Measurements from ENCODE around the gene TBC1D10B.
"Not testable (repeated sequence)": the region's sequence is repeated elsewhere in the genome, so short reads cannot be mapped to it uniquely, and the experiment has no call there.

The TBC1D10B gene

DNA sequence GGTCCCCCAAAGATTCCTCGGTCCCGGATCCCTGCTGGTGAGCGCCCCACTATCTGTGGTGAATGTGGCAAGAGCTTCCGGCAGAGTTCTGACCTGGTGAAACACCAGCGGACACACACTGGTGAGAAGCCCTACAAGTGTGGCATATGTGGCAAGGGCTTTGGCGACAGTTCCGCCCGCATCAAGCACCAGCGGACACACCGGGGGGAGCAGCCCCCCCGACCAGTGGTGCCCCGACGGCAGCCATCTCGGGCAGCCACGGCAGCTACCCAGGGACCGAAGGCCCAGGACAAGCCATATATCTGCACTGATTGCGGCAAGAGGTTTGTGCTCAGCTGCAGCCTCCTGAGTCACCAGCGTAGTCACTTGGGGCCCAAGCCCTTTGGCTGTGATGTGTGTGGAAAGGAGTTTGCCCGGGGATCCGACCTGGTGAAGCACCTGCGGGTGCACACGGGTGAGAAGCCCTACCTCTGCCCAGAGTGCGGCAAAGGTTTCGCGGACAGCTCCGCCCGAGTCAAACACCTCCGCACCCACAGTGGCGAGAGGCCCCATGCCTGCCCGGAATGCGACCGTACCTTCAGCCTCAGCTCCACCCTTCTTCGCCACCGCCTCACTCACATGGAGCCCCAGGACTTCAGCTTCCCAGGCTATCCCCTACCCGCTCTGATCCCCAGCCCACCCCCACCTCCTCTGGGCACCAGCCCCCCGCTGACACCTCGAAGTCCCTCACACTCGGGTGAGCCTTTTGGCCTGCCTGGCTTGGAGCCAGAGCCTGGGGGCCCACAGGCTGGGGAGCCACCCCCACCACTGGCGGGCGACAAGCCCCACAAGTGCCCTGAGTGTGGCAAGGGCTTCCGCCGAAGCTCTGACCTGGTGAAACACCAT lies 27.7 kb upstream of the TBC1D10B start:
- no peak for DNase-seq (ENCODE audit: low read depth)

DNA sequence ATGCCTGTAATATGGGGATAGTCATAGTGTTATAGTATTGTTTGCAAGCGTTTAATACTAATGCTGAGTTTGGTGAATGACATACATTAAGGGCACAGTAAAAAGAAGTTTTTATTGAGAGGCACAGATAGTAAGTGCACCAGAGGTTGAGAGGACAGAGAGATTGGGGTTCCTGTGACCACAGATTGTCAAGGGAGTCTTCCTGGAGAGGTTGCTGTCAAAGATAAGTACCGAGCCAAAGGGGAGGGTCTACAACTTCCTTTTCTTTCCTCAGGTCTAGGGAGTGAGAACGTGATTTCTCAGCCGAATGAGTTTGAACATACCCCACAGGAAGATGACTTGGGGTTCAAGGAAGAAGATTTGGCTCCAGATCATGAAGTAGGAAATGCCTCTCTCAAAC lies 26.8 kb upstream of the TBC1D10B start:
- DNase-seq (ENCODE audit: low read depth): no peak

DNA sequence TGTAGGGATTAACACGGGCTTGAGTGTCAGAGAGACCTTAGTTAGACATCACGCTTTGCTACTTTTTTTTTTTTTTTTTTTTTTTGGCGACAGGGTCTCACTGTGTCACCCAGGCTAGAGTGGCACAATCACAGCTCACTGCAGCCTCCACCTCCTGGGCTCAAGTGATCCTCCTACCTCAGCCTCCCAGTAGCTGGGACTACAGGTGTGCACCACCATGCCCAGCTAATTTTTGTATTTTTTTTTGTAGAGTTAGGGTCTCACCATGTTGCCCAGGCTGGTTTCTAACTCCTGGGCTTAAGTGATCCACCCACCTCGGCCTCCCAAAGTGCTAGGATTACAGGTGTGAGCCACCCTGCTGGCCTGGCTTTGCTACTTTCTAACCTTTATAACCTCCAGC lies 26.3 kb upstream of the TBC1D10B start:
- DNase-seq (ENCODE audit: low read depth): not testable (repeated sequence)

DNA sequence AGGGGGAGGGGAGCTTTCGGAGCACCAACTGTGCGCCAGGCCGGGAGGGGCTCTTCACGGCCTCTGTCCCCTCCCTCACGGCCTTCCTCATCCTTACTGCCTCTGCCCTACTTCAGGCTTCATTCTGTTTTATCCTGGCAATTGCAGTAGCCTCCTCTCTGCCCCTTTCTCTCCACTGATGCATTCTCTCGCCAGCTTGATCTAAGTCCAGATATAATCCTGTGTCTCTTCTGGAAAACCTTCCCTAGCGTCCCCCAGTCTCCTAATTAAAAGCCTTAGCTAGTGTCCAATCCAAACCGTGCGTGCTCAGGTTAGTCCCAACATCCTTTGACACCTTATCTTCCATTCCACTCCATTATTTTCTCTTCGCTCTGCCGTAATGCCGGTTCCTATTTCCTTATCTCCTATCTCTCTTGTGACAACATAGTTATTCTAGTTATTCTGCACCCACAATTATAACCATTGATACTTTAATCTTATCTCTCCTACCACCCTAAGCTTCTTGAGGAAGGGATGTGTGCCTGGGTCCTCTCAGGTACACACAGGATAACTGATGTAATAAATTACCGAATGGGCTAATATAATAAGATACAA lies 25.8 kb upstream of the TBC1D10B start:
- no peak for DNase-seq (ENCODE audit: low read depth)

DNA sequence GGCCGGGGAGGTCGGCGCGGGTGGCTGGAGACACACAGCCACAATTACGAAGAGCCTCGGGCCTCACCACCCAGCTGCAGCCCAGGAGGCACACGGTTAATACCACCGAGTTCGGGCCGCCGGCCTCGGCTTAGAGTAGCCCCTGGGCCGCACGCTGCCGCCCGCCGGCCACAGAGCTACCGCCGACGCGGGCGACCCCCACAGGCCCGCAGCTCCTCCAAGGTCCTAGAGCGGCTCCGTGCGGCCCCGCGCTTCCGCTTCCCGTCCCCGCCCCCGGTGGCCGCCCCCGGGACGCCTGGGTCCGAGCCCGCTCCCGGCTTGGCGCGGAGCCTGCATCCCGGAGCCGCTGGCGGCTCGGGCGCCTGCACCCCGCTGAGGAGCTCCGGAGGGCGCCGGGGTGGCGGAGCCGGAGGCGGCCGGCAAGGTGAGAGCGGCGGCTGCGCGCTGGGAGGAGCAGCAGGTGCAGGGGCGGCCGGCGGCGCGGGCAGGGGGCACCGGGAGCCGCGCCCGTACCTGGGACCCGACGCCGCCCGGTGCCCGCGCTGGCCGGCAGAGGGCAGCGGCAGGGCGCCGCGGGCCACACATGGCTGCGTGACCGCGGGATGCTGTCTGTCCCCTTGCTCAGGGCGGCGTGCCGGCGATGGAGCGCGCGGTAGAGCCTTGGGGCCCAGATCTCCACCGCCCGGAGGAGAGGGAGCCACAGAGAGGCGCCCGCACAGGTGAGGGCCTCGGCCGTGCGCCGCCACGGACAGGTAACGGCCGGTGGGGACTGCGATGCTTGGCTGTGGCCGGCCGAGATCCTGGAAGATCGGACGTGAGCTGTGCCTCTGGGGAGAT lies 25.1 kb upstream of the TBC1D10B start, which contains the start of gene ZNF48:
TSS of gene ZNF48 (plus strand) at position 266 of the 837 bp plus-strand sequence. CDS start at position 641, 375 bp downstream.
- no peak for DNase-seq (ENCODE audit: low read depth)

DNA sequence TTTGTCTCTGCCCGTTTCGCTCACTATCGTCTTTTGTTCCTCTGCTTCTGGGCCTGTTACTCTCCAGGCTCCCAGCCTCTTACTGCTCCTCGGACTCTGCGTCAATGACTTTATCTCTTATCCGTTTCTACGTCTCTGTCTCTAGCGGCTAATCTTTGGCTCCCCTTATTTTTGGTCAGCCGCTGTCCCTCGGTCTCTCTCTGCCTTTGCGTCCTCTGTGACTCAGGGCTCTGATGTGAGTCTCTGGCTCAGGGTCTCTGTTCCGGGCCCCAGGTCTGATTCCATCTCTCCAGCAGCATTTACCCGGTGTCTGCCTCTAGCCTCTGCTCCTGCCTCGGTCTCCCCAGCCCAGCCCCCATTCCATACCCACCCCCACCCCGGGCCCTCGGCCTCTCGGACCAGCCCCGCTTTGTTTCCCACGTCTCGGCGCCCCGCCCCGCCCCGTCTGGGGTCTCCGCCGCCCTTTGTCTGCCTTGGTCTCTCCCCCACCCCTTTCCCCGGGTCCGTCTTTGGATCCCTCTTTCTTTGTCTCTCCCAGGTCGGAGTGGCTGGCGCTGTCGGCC lies 24.4 kb upstream of the TBC1D10B start:
- no peak for DNase-seq (ENCODE audit: low read depth)

DNA sequence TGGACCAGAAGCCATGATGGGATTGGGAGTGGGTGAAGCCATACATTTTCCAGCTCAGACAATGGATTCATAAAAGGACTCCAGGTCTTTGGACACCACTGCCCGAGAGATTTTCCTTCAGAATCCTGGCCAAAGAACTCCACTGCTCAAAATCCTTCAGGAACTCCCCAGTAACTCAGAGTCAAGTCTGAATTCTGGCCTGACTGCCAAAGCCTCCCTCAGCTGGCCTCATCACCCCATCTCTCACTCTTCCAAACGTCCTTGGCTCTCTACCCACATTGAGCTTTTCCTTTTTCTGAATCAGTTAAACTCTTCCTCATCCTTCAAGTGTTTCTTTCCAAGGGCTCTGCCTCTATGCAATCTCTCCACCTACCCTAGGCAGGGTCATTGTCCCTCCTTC lies 13.2 kb upstream of the TBC1D10B start:
- no peak for DNase-seq (ENCODE audit: low read depth)

DNA sequence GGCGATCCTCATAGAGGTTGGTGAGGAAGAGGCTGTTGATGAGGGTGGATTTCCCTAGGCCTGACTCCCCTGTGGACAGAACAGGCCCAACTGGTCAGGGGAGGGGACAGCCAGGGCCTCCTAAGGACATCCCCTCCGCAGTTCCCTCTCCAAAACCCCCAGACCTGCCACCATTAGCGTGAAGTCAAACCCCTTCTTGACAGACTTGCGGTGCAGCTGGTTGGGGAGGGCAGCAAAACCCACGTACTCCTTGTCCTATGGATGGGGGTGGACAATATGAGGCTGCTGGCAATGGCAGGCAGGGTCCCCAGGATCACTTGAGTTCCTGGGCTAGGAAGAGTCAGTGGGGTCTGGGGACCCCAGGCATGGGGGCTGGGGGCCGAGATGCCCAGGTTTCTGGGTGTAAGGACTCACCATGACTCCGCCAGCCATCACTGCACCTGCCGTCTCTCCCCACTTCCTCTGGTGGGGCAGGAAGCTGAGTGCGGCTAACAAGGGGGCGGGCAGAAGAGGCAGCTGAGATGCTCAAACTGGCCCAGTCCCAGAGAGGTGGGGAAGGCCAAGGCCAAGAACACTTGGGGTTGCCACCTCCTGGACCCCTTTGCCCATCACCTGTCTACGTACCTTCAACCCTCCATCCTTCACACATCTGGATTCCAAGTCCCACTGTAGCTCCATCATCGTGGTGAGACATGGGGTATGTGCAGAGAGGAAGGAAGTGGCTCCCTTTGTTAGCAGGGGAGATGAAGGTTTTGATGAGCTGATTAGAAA lies 12.0 kb upstream of the TBC1D10B start, which contains the start of gene SEPTIN1:
TSS of gene SEPTIN1 (minus strand) at position 451 of the 771 bp plus-strand sequence. CDS start at position 432, 19 bp downstream.
- no peak for DNase-seq (ENCODE audit: low read depth)

DNA sequence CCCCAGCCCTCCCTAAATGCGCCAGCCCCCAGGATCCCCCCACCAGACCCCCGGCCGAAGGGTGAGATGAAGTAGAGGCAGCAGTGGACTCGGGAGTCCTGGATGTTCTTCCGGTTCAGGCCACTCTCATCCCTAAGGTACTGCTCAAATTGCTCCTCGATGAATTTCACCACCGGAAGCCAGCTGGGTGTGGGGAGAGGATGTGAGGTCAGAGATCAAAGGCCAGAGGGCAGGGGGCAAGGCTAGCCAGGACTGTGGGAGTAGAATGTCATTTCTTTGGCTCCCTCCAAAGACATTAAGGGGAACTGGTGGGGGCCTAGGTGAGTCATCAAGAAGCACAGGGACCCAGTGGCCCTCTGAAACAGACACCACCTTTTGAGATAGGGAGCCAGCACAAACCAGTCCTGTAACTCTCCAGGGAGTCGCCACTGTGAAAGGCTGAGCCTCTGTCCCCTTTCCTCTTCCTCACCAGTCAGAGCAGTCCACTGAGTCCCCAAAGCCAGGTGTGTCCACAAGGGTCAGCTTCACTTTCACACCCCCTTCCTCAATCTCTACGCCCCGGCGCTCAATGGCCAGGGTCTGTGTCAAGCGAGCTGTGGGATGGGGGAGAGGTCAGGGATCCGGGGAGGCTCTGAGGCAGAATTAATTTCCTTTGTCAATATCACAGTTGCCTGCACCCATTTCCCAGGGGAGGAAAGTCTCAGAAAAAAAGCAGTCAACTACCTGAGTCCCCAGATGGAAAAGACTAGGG lies 11.2 kb upstream of the TBC1D10B start:
- DNase-seq (ENCODE audit: low read depth): no peak

DNA sequence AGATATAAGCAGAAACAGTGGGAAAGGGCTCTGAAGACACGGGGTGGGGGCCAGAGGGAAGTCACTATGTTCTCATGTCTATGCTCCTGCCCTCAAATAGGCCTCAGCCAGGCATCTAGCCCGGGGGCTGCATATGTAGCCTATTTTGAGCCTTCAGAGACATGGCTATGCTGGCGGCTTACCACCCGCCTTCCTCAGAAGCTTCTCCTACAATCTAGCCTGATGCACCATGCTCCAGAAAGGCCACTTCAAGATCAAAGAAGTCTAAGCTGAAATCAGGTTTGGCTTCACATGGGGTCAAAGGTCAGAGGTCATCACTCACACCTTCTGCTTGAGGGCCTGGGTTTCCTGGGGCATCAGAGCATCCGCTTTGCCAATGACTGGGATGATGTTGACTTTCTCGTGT lies 10.5 kb upstream of the TBC1D10B start:
- no peak for DNase-seq (ENCODE audit: low read depth)

DNA sequence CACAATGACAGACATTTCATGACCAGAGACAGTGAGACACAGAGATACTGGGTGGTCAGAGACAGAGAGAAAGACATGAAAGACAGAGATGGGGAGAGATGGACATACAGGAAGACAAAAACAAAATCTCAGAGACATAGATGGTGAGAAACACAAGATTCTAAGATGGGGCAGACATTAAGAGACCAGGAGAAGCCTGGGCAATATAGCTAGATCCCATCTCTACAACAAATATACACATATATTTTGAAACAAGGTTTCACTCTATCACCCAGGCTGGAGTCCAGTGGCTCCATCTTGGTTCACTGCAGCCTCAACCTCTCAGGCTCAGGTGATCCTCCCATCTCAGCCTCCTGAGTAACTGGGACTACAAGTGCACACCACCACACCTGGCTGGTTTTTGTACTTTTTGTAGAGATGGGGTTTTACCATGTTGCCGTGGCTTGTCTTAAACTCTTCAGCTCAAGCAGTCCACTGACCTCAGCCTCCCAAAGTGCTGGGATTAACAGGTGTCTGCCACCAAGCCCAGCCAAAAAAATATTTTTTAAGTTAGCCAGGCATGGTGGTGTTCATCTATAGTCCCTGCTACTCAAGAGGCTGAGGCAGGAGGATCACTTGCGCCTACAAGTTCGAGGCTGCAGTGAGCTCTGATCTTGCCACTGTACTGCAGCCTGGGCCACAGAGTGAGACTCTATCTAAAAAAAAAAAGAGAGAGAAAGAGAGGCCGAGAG lies 9.9 kb upstream of the TBC1D10B start:
- no peak for DNase-seq (ENCODE audit: low read depth)

DNA sequence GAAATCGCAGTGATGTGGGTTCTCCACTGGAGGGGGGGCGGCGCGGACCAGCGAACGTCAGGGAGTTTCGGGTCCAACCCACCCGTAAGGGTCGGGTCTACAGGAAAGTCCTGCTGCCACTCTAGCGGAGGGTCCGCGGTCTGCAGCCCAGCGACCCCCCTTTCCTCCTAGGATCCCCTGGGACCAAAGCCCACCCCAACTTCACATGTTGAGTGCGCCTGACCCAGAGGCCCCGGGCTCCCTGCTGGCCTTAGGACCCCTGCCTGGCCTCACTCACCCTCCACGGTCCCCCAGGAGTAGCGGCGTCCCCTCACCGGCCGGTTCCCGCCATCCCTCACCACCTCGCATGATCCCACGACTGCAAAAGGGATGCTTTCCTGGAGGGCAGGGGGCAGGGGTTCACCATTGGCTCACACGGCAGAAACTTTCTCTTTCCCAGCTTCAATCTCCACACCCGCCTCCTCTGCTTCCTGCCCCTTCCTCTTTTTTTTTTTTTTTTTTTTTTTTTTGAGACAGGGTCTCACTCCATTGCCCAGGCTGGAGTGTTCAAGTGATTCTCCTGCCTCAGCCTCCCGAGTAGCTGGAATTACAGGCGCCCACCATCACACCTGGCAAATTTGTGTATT lies 9.0 kb upstream of the TBC1D10B start:
- no peak for DNase-seq (ENCODE audit: low read depth)

DNA sequence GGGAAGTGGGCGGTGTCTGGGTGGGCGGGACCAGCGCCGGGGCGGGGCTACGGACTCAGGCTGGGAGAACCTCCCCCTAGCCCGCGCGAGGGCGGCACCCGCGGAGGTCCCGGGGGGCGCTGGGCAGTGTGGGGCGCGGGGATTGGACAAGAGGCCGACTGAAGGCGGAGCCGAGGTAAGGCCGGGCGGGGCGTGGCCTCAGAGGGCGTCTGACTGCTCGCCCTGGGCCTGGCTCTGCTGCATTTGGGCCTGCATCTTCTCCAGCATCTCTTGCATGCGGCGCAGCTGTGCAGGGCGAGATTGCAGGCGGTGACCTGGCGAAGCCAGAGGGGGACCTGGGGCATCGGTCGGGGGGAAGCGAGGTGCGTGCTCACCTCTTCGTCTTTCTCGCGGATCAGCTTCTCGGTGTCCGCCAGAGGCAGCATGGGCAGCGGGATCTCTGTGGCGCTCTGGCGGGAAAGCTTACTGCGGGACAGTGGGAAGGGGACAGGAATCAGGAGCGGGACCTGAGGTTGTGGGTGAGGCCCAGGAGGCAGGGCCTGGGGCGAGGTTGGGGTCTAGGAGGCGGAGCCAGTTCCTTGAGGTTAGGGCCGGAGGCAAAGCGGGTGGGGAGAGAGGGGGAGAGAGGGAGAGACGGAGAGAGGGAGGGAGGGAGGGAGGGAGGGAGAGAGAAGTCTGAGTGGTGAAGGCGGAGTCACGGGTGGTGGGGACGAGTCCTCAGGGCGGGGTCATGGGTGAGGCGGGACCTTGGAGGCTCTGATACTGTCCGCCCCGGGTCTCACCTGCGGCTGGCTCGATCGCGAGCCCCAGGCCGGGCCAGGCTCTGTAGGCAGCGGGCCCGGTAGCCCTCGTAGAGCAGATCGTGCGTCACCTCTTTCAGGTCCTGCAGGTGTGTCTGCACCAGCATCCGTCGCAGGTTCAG lies 8.2 kb upstream of the TBC1D10B start:
- DNase-seq (ENCODE audit: low read depth): peak; percentile 84

DNA sequence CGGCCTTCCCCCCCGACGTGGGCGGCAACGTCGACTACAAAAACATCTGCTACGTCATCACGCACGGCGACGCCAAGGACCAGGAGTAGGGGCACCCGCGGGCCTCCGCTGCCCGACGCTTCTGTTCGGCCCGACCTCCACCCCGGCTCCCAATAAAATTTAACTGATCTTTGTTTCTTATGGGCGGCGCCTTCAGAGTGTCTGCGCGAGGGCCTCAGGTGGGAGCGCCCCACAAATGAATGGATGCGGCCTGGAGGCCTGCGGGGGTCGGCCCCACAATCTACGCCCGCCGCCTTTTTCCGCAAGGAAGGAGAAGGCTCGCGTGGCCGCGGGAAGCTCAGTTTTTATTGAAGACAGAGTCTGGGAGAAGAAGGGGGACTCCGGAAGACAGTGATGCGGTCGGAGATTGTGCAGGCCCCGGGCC lies 7.5 kb upstream of the TBC1D10B start:
- DNase-seq (ENCODE audit: low read depth): peak; percentile 70

DNA sequence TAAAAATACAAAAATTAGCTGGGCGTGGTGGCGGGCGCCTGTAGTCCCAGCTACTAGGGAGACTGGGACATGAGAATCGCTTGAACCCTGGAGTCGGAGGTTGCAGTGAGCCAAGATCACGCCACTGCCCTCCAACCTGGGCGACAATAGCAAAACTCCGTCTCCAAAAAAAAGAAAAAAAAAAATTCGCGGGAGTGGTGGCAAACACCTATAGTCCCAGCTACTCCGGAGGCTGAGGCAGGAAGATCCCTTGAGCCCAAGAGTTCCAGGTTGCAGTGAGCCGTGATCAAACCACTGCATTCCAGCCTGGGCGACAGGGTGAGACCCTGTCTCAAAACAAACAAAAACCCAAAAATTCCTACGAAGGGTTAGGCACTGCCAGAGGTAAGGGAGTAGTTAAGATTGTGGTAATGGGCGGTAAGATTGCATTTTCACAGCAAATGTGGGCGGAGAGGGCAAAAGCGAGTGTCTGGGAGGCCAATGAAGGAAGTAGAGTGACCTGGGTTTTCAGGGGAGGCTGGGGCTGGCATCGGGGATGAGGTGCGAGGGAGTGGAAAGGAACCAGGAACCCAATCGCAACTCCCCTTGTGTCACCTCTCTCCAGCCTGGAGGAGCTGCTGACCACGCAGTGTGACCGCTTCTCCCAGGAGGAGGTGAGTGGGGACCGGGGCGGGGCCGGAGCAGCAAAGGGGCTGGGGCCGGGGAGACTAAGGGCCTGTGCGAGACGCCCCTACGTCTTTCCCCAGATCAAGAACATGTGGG lies 6.9 kb upstream of the TBC1D10B start:
- no peak for DNase-seq (ENCODE audit: low read depth)

DNA sequence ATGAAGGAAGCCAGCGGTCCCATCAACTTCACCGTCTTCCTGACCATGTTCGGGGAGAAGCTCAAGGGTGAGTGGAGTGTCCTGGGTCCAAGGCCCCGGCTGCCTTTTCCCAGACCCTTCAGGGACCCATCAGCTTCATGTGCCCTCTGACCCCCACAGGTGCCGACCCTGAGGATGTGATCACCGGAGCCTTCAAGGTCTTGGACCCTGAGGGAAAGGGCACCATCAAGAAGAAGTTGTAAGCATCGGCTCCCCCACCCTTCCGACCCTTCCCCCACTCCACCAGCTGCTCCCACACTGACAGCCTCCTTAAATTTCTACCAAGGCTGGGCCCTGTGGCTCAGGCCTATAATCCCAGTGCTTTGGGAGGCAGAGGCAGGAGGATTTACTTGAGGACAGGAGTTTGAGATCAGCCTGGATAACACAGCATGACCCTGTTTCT lies 6.2 kb upstream of the TBC1D10B start:
- DNase-seq (ENCODE audit: low read depth): no peak

DNA sequence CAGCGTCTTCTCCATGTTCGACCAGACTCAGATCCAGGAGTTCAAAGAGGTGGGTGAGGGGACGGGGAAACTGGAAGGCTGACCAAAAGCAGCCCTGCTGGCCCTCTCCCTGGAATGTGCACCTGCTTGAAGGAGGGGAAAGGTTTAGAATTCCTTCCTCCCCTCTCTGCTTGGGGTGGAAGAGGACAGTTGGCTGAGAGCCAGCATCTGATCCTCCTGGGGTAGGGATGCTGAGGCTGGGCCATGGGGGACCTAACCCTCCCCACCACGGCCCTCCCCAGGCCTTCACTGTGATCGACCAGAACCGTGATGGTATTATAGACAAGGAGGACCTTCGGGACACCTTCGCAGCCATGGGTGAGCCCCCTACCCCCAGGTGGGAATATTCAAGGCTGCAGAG lies 5.6 kb upstream of the TBC1D10B start:
- no peak for DNase-seq (ENCODE audit: low read depth)

Data from HS-27A (cell line).